ENCODE measurements around the gene C6orf47.

DNA sequence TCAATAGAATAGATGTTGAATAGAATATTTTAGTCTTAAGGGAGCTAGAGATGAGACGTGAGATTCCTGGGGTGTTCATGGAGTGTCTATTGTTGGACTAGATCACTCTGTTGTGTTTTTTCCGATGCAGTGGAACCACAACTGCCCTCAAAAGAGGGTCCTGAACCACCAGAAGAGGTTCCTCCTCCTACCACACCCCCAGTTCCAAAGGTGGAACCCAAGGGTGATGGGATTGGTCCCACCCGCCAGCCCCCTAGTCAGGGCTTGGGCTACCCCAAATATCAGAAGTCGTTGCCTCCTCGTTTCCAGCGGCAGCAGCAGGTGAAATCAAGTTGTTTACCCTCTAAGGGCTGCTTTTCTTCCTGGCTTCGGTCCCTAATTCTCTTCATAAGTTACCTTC lies 31.6 kb downstream of the C6orf47 start:
- TF ChIP-seq ZNF274 (IDR thresholded peaks at IDR 0.05; ENCODE audit: low read depth, low read length) (no peak), SUZ12 (IDR thresholded peaks at IDR 0.05; ENCODE audit: extremely low read depth, insufficient read depth, insufficient read length) (no peak)

All from NT2/D1 (cell line).